ENCODE measurements around the gene WDCP.
"Not testable (repeated sequence)": the region's sequence is repeated elsewhere in the genome, so short reads cannot be mapped to it uniquely, and the experiment has no call there.

The WDCP gene

DNA sequence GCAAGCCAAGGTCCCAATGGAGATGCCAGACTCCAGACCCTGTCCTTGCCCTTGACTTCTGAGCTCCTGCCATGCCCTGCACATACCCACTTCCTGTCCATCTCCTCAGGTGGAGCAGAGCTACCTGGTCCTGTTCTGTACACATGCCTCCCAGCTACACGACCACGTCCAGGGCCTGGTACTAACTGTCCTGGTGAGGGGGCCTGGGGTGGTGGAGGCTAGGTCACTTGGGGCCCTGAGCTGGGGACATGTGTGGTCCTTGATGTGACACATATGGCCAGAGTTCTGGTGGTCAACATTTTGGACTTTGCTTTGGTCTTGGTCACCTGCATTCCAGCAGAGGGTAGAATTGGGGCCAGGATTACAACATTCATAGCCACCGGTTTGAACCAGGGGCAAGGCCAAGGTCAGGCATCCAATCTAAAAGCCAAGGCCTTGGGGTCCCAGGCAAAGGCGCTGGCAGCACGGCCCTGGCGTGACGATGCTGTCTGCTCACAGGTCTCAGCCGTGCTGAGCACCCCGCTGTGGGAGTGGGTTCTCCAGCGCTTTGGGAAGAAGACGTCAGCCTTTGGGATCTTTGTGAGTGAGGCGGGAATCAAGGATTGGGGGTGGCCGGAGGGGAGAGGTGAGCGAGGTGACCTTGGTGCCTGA is 24.7 kb downstream of the WDCP start:
- no peak for DNase-seq

GRCh38 chr2:24021122-24021998 is 25.8 kb downstream of the WDCP start:
- DNase-seq: no peak

DNA sequence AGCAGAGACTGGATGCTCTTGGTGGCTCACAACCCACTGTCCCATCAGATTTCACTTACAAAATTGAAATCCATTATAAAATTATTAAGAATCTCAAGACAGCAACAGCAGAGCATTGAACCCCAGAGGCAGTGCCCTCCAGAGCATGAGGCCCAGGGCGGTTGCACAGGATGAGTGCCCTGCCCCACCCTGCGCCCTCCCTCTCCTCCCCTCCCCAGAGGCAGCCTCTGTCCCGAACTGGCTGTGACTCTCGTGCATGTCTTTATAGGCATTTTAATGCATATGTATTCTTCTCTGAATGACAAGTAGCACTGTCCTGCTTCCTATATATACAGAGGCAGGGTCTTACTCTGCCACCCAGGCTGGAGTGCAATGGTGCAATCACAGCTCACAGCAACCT is 26.9 kb downstream of the WDCP start:
- no peak for DNase-seq

DNA sequence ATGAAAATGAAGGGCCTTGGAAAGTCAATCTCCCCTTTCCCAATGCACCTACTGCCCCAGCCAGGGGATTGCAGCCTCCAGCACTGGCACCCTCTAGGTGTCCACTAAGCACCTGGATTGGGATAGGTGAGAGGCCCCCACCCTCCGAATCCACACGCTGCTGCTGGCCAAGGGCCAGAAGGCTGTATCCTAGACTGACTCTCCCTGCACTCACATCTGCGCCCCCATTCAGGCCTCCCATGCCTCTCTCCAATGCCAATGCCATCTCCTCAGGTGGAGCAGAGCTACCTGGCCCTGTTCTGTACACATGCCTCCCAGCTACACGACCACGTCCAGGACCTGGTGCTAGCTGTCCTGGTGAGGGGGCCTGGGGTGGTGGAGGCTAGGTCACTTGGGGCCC is 27.5 kb downstream of the WDCP start:
- no peak for DNase-seq

DNA sequence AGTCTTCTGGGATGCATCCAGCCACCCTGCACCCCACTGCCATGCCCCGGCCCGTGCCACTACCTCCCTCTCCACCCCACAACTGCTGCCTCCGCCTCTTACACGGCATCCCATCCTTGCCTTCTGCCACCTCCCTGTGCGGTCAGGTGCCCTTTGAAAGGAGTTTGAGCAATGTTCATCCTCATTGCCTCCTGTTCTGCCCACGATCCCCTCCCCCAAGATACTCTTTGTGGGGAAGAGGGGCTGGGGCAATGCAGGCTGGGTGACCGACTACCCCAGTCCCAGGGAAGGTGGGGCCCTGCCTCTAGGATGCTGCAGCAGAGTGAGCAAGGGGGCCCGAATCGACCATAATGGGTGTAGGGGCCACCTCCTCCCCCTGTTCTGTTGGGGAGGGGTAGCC is 28.9 kb downstream of the WDCP start:
- no peak for DNase-seq

DNA sequence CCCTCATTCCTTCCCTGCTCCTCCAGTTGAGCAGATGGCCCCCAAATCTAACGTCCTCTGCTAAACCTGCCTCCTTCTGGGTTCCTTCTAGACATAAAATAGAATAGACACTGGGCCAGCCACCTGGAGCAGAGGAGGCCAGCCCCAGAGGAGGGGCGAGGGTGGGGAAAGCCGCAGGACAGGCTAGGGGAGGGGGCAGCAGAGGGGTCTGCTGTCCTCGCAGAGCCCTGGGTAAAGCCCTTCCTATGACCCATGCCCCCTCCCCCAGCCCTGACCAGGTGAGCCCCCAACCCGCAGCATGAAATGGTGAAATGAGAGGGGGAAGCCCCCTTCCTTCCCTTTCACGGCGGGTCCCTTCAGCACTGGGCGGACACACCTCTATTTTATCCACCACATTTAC is 29.5 kb downstream of the WDCP start:
- no peak for DNase-seq

DNA sequence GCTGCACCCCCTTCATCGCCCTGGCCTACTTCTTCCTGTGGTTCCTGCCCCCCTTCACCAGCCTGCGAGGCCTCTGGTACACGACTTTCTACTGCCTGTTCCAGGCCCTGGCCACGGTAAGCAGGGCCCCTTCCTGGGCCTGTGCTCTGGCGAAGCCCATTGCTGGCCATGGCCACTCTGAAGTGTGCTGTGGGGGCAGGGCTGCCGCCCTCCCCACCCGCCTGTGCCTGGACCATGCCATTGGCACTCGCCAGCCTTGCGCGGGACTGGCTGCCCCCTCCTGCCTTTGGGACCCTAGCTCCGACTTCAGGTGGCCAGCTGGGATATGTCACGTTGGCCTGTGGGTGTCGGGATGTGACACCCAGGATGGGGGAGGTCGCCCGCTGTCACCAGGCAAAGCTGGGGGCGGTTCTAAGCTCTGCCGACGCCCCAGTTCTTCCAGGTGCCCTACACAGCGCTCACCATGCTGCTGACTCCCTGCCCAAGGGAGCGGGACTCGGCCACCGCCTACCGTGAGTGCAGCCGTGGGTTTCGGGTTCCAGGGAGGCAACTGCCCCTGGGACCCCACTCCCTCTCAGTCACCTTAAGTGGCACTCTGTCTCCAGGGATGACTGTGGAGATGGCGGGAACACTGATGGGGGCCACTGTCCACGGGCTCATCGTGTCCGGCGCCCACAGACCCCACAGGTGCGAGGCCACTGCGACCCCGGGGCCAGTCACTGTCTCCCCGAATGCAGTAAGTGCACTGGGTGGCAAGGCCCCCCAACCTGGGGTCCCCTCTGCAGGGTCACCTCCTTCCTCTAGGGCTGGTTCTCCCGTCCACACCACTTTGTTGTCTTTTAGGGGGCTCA is 30.1 kb downstream of the WDCP start:
- DNase-seq: no peak

- no peak for DNase-seq
Observed at GRCh38 chr2:24016376-24016761, 30.8 kb downstream of the WDCP start.

DNA sequence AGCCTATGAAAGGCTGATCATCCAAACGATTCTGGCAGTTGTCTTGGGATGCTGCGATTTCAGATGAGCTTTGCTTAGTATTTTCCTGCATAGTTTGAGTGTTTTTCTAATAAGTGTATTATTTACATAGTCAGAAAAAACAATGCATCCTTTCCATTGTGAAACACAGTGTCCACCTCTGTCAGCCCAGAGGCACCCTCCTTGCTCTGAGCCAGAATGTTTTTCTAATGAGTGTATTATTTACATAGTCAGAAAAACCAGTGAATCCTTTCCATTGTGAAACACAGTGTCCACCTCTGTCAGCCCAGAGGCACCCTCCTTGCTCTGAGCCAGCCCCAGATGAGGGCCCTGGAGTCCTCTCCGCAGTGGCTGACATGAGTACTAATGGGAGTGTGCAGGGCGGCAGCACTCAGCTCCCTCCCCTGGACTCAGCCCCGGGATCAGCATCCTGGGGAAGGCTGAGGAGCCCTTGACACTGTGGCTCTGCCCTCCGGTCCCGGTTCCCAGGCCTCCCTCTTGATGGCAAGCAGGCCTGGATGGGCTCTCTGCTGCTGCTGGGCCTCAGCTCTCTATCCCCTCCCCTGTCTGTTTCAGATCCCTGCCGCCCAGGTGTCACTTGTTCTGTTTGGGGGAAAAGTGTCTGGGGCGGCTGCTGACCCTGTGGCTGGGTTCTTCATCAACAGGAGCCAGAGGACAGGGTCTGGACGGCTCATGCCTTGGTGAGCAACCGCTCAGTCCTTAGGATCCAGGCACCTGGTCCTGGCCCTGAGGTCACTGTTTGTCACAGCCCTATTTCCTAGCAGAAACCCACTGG is 31.4 kb downstream of the WDCP start:
- DNase-seq: no peak

GRCh38 chr2:24014902-24015301 is 32.3 kb downstream of the WDCP start:
- not testable (repeated sequence) for DNase-seq

- DNase-seq: no peak
Observed at GRCh38 chr2:24012521-24013188, 34.5 kb downstream of the WDCP start.

DNA sequence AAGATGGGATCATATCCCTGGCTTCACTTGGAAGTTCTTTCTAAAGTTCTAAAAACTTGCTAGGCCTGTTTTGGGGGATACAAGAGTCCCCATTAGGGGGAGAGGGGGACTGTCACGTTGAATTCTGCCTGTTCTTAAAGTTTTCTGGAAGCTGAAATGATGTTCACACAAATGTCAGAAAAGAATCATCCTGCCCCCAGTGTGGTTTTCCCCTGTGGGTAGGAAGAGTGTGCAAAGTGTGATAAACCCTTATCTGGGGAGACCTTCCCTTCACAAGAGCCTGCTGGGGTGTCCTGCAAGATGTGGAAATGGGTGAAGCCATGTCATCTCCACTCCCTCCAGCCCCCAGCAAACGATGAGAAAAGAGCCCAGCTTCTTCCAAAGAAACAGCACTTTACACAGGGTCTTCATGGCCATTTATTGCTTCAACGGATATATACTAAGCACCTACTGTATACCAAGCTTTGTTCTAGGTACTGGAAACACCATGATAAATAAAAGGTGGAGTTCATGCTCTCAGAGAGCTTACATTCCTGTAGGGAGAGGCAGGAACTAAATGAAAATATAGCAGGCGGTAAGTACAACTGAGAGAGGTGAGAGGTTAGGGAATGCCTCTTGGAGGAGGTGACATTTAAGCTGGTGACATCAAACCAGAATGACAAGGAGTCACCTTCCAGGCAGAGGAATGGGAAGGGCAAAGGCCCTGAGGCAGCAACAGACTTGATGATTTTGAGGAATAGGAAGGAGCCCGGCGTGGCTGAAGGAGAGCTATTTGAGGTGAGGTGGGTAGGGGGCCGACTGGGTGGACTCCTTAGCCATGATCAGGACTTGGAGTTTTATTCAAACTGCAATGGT is 35.7 kb downstream of the WDCP start:
- no peak for DNase-seq

GRCh38 chr2:24010477-24011249 is 36.5 kb downstream of the WDCP start:
- no peak for DNase-seq

DNA sequence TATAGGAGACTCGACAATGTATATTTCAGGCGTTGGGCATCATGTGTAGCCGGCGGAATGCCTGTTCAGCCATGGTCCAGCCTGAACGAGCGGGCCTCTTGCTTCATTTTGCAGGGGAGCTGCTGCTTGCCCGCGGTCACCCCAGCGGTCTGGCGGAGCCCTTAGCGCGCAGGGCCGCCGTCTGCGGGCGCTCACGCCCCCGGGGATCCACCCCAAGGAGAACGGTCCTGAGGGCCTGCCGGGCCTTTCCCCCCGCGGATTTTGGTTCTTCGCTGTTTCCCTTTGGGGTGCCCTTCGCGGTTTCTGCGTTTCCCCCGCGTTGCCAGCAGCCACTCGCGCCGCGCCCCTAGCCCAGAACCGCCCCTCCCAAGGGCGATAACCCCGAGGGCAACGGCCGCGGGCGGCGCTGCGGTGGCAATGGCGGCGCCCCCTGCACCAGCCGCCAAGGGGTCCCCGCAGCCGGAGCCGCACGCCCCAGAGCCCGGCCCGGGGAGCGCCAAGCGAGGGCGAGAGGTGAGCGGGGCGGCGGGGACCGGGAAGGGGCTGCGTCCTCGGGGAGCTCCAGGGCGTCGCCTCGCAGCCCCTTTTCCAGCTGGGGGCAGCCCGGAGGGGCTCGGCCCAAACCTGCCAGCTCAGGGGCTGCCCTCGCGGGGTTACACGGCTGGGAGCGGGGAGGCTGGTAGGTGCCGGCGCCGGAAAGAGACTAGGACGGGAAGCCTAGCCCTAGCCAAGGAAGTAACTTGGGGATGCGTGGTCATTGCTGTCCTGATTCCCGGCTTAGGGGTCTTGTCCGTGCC is 37.3 kb downstream of the WDCP start, which contains the start of gene MFSD2B:
Gene MFSD2B, plus strand, starts transcription at position 406 of the 797 bp plus-strand sequence. Its CDS starts 12 bp downstream, at position 418.
- DNase-seq: no peak

- DNase-seq: no peak
Observed at GRCh38 chr2:24009367-24009679, 37.9 kb downstream of the WDCP start.

DNA sequence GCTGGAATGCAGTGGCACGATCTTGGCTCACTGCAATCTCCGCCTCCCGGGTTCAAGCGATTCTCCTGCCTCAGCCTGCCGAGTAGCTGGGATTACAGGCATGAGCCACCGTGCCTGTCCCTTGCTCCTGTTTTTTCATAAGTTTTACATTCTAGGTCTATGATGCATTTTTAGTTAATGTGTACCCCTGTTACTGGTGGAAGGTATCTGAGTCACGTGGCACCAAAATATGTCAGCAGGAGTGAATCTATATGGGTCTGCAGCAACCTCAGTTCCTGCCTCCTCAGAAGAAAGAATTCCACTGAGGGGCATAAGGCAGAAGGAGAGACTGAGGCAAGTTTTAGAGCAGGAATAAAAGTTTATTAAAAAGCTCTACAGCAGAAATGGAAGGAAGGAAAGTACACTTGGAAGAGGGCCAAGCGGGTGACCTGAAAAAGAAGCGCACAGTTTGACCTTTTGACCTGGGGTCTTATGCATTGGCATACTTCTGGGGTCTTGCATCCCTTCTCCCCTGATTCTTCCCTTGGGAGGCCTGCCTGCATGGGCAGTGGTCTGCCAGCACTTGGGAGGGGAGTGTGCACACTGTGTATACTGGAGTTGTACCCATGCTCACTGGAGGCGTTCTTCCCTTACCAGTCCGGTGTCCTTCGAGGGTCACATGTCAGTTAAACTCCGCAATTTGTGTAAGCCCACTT is 38.4 kb downstream of the WDCP start:
- no peak for DNase-seq

DNA sequence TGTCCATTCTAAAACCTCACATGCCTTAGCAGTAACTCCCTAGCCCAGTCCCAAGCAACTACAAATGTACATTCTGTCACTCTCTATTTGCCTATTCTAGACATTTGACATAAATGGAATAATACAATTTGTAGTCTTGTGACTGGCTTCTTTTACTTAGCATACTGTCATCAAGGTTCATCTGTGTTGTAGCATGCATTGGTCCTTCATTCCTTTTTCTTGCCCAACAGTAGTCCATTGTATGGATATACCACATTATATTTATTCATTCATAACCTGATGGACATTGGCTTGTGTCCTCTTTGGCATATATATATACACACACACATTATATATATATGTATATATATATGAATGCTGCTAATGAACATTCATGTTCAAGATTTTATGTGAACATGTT is 39.5 kb downstream of the WDCP start:
- no peak for DNase-seq
